HCT116 (cell line): ENCODE measurements around the gene DLG4. TPM values are rescaled to one million over a fixed set of nuclear protein-coding genes. Genes with fewer than 3 reads are reported as not detected.

ENCODE experiments used
- ATAC-seq: fragments of 200-7000 bp; cut with Tn5 transposase; 2 replicates; pipeline ENCODE4 v1.9.1; 2020; ENCODE audit warnings: mild to moderate bottlenecking, moderate library complexity
- BruUV-seq: library from RNA; stranded (reverse); fragments of 400-500 nt; replicated peaks from 2 replicates; lab custom pipeline; 2021; lab: Mats Ljungman, UMichigan
- CTCF ChIA-PET: fragments of 300-600 bp; sonication (Branson Sonifier 250); formaldehyde crosslinking; loops from one replicate; lab custom pipeline; 2021; ENCODE audit warnings: antibody characterized with exemption; lab: Charles Lee
- POLR2A ChIA-PET: fragments of 300-600, 350-600 bp; sonication (Branson Sonifier 250); formaldehyde crosslinking; loops from one replicate; lab custom pipeline; 2021; ENCODE audit warnings: antibody characterized with exemption; lab: Charles Lee
- RAD21 ChIA-PET, 2 experiments: fragments of 300-600 bp; sonication (Branson Sonifier 250); formaldehyde crosslinking; loops; one replicate each; lab custom pipeline; 2023; ENCODE audit warnings: low total read pairs in 2 of 2; ENCODE audit not compliant: uncharacterized antibody in 2 of 2, unreplicated experiment in 2 of 2, low non-redundant PET in 1 of 2; lab: Charles Lee
- DNase-seq: peaks from one replicate; pipeline ENCODE4 v3.0.0-alpha.2; 2010; ENCODE audit warnings: low read depth, low spot score
- H2AFZ ChIP-seq: fragments of 200-600 bp; shearing (Covaris generic), sonication (generic); 2 replicates; pipeline ENCODE4 v1.6.1; 2017; ENCODE audit warnings: low read depth, mixed run types, mixed read lengths, antibody characterized with exemption, low read length; ENCODE audit not compliant: poor library complexity, severe bottlenecking
- H3K27ac ChIP-seq: 2 replicates; pipeline ENCODE4 v1.5.1; 2012; ENCODE audit warnings: low read depth, low read length
- H3K27me3 ChIP-seq: fragments of 200-600 bp; sonication (generic); 2 replicates; pipeline ENCODE4 v1.6.1; 2016; ENCODE audit warnings: mixed run types, low read length, mixed read lengths; ENCODE audit not compliant: insufficient read depth
- H3K36me3 ChIP-seq, 2 experiments: fragments of 200-500 bp in 1 of 2; fragments of 200-600 bp in 1 of 2; sonication (Bioruptor generic) in 1 of 2; sonication (generic) in 1 of 2; 2 replicates each; pipeline versions ENCODE4 v1.5.1 to v1.6.1; 2014 to 2016; ENCODE audit warnings: low read length in 2 of 2, inconsistent platforms in 1 of 2, mixed read lengths in 1 of 2, mixed run types in 1 of 2; ENCODE audit not compliant: insufficient read depth in 2 of 2, control insufficient read depth in 1 of 2
- H3K4me1 ChIP-seq, 2 experiments: fragments of 200-600 bp in 1 of 2; sonication (generic) in 1 of 2; 2 replicates each; pipeline versions ENCODE4 v1.5.1 to v1.6.1; 2012 to 2017; ENCODE audit warnings: low read length in 2 of 2, inconsistent platforms in 1 of 2, mild to moderate bottlenecking in 1 of 2, mixed read lengths in 1 of 2, mixed run types in 1 of 2, moderate library complexity in 1 of 2; ENCODE audit not compliant: insufficient read depth in 2 of 2, control insufficient read depth in 1 of 2
- H3K4me2 ChIP-seq: fragments of 200-600 bp; sonication (generic); 2 replicates; pipeline ENCODE4 v1.6.1; 2017; ENCODE audit warnings: mixed run types, low read length, mixed read lengths
- H3K4me3 ChIP-seq, 2 experiments: fragments of 200-600 bp in 1 of 2; sonication (generic) in 1 of 2; replicated peaks in 1 of 2; 2 replicates each; pipeline ENCODE4 v1.5.1; 2011 to 2016; ENCODE audit warnings: low read length in 2 of 2, control low read depth in 1 of 2, low read depth in 1 of 2, mild to moderate bottlenecking in 1 of 2, mixed read lengths in 1 of 2, mixed run types in 1 of 2
- H3K79me2 ChIP-seq: fragments of 200-600 bp; sonication (generic); 2 replicates; pipeline ENCODE4 v1.6.1; 2017; ENCODE audit warnings: mild to moderate bottlenecking, mixed run types, low read length, moderate library complexity, mixed read lengths; ENCODE audit not compliant: insufficient read depth
- H3K9ac ChIP-seq: fragments of 200-600 bp; sonication (generic); 2 replicates; pipeline ENCODE4 v1.6.1; 2016; ENCODE audit warnings: low read length, mixed read lengths
- H3K9me2 ChIP-seq: fragments of 200-600 bp; sonication (generic), shearing (Covaris generic); 2 replicates; pipeline ENCODE4 v1.6.1; 2017; ENCODE audit warnings: mixed run types, mild to moderate bottlenecking, moderate library complexity; ENCODE audit not compliant: insufficient read depth
- H3K9me3 ChIP-seq, 2 experiments: fragments of 200-500 bp in 1 of 2; fragments of 200-600 bp in 1 of 2; sonication (Bioruptor generic) in 1 of 2; sonication (generic) in 1 of 2; 2 replicates each; pipeline ENCODE4 v1.6.1; 2014 to 2017; ENCODE audit warnings: low read length in 2 of 2, mixed read lengths in 2 of 2, inconsistent platforms in 1 of 2, low read depth in 1 of 2, mild to moderate bottlenecking in 1 of 2, mixed run types in 1 of 2, moderate library complexity in 1 of 2; ENCODE audit not compliant: control insufficient read depth in 1 of 2, insufficient read depth in 1 of 2
- H4K20me1 ChIP-seq: fragments of 200-600 bp; sonication (generic), shearing (Covaris generic); 2 replicates; pipeline ENCODE4 v1.6.1; 2017; ENCODE audit warnings: mixed run types, mild to moderate bottlenecking, moderate library complexity; ENCODE audit not compliant: insufficient read depth
- CBX3 ChIP-seq: IDR thresholded peaks from 2 replicates; pipeline ENCODE4 v1.6.1; 2012; ENCODE audit warnings: low read depth
- CEBPB ChIP-seq: IDR thresholded peaks from 2 replicates; pipeline ENCODE4 v1.6.1; 2012; ENCODE audit warnings: low read depth
- EGR1 ChIP-seq: IDR thresholded peaks from 2 replicates; pipeline ENCODE4 v1.6.1; 2012; ENCODE audit warnings: low read depth
- FOSL1 ChIP-seq: IDR thresholded peaks from 2 replicates; pipeline ENCODE4 v1.6.1; 2012; ENCODE audit warnings: low read depth
- JUND ChIP-seq: IDR thresholded peaks from 2 replicates; pipeline ENCODE4 v1.6.1; 2012
- POLR2A ChIP-seq: IDR thresholded peaks from 2 replicates; pipeline ENCODE4 v1.7.0; 2011; ENCODE audit warnings: borderline replicate concordance; ENCODE audit not compliant: insufficient read depth, insufficient read length; ENCODE audit errors: extremely low read depth
- POLR2AphosphoS5 ChIP-seq: IDR thresholded peaks from 2 replicates; pipeline ENCODE4 v1.6.1; 2011; ENCODE audit warnings: mild to moderate bottlenecking, low read depth, low read length, moderate library complexity
- RAD21 ChIP-seq: IDR thresholded peaks from 2 replicates; pipeline ENCODE4 v1.6.1; 2012; ENCODE audit warnings: low read depth, mild to moderate bottlenecking
- SIN3A ChIP-seq: IDR thresholded peaks from 2 replicates; pipeline ENCODE4 v1.6.1; 2012; ENCODE audit warnings: low read depth
- SP1 ChIP-seq: IDR thresholded peaks from 2 replicates; pipeline ENCODE4 v1.6.1; 2012; ENCODE audit warnings: low read depth
- SRF ChIP-seq: IDR thresholded peaks from 2 replicates; pipeline ENCODE4 v1.6.1; 2012; ENCODE audit warnings: low read depth
- TCF7L2 ChIP-seq: IDR thresholded peaks from 2 replicates; pipeline ENCODE4 v1.7.0; 2011; ENCODE audit warnings: borderline replicate concordance, inconsistent platforms; ENCODE audit not compliant: insufficient read depth, insufficient read length; ENCODE audit errors: extremely low read depth
- YY1 ChIP-seq: IDR thresholded peaks from 2 replicates; pipeline ENCODE4 v1.6.1; 2011; ENCODE audit warnings: low read length, low read depth, moderate library complexity, mild to moderate bottlenecking; ENCODE audit not compliant: insufficient replicate concordance; ENCODE audit errors: extremely low read depth
- ZBTB33 ChIP-seq: IDR thresholded peaks from 2 replicates; pipeline ENCODE4 v1.6.1; 2011; ENCODE audit warnings: mild to moderate bottlenecking, low read length, moderate library complexity; ENCODE audit not compliant: insufficient replicate concordance; ENCODE audit errors: extremely low read depth
- ZFX ChIP-seq: fragments of 450-650 bp; IDR thresholded peaks from 2 replicates; pipeline ENCODE4 v1.6.1; 2017
- ZNF274 ChIP-seq: fragments of 200-500 bp; sonication (Bioruptor generic); IDR thresholded peaks from 2 replicates; pipeline ENCODE4 v1.6.1; 2014; ENCODE audit warnings: mild to moderate bottlenecking, low read depth, low read length, inconsistent platforms
- intact Hi-C: fragments of 100-400 bp; cut with micrococcal nuclease; formaldehyde crosslinking; loops from 2 replicates; pipeline ENCODE4 v1.10.0; 2022
- total RNA-seq: library from RNA; stranded (reverse); gene quantifications from one replicate; pipeline ENCODE4 v1.2.1, GENCODE V29; 2021; ENCODE audit not compliant: unreplicated experiment
- TF ChIP-seq, protein P1 (sequence below): IDR thresholded peaks from 2 replicates; pipeline ENCODE4 v1.6.1; 2012
- TF ChIP-seq, protein P2 (sequence below): IDR thresholded peaks from 2 replicates; pipeline ENCODE4 v1.6.1; 2012; ENCODE audit warnings: low read depth
- TF ChIP-seq, protein P3 (sequence below): IDR thresholded peaks from 2 replicates; pipeline ENCODE4 v1.6.1; 2012

DLG4 gene
- total RNA-seq, 1 experiment from 2014 or later: 15.0 TPM

DNA sequence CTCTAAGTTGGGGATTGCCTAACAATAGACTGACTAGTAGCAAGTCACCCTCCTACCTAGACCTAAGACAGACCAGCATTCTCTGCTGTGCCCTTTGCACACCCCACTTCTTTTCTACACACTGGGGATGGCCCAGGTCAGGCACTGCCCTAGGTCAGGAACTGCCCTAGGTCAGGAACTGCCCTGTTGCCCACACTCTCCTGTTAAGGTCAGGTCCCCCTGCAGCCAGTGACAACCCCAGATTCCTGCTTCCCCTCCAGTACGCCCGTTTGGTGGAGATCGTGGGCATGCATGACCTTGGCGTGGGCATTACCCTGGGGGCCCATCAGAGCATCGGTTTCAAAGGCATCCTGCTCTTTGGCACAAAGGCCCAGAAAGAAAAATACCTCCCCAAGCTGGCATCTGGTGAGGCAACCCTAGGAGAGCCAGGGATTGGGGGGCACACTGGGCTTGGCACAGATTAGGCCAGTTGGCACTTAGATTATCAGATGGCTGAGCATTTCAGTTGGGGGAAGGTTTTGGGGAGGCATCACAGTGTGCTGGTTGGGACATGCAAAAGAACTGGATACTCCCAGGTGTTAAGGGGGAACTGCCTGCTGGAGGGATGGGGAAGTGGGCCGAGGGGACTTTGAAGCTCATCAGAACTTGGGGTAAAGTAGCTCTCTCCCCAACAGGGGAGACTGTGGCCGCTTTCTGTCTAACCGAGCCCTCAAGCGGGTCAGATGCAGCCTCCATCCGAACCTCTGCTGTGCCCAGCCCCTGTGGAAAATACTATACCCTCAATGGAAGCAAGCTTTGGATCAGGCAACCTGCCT lies 1.8 kb upstream of the DLG4 start:
- no peaks in the 10 kb centered on the region for H4K20me1 ChIP-seq
- peak overlapping the region; percentile 96 for H3K4me2 ChIP-seq
- POLR2A ChIA-PET: interaction anchor here (1.1 to 3.2 kb wide), 8 partner anchors 13 to 363 kb away, joined by 3 to 19 read pairs (median 9); partner anchors contain the start of genes DVL2, GABARAP and MPDU1
- no peak overlapping the region for H2AFZ ChIP-seq
- RAD21 ChIA-PET: interaction anchor here (0.6 to 1.2 kb wide), 6 partner anchors 15 to 189 kb away, joined by 3 to 7 read pairs (median 5); no protein-coding TSS in a partner anchor
- peaks cover 30 to 41% of the 10 kb centered on the region in 2 experiments; a peak in 3 of 4 replicates for H3K36me3 ChIP-seq
- peak overlapping the region; percentile 95 for H3K9ac ChIP-seq
- H3K27me3 ChIP-seq: no peaks in the 10 kb centered on the region
- H3K9me2 ChIP-seq: no peaks in the 10 kb centered on the region
- CTCF ChIA-PET: interaction anchor here (0.9 to 2.8 kb wide), 14 partner anchors 8 to 339 kb away, joined by 3 to 37 read pairs (median 5); partner anchors contain the start of genes GABARAP, NEURL4, PHF23 and SLC2A4
- no peaks in the 10 kb centered on the region for H3K9me3 ChIP-seq
- H3K4me3 ChIP-seq: peak overlapping the region; percentile 69 to 75
- TF ChIP-seq, protein P1, sequence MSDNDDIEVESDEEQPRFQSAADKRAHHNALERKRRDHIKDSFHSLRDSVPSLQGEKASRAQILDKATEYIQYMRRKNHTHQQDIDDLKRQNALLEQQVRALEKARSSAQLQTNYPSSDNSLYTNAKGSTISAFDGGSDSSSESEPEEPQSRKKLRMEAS: no peak
- TF ChIP-seq CBX3: no peak
- no peak for TF ChIP-seq JUND
- TF ChIP-seq, protein P2, sequence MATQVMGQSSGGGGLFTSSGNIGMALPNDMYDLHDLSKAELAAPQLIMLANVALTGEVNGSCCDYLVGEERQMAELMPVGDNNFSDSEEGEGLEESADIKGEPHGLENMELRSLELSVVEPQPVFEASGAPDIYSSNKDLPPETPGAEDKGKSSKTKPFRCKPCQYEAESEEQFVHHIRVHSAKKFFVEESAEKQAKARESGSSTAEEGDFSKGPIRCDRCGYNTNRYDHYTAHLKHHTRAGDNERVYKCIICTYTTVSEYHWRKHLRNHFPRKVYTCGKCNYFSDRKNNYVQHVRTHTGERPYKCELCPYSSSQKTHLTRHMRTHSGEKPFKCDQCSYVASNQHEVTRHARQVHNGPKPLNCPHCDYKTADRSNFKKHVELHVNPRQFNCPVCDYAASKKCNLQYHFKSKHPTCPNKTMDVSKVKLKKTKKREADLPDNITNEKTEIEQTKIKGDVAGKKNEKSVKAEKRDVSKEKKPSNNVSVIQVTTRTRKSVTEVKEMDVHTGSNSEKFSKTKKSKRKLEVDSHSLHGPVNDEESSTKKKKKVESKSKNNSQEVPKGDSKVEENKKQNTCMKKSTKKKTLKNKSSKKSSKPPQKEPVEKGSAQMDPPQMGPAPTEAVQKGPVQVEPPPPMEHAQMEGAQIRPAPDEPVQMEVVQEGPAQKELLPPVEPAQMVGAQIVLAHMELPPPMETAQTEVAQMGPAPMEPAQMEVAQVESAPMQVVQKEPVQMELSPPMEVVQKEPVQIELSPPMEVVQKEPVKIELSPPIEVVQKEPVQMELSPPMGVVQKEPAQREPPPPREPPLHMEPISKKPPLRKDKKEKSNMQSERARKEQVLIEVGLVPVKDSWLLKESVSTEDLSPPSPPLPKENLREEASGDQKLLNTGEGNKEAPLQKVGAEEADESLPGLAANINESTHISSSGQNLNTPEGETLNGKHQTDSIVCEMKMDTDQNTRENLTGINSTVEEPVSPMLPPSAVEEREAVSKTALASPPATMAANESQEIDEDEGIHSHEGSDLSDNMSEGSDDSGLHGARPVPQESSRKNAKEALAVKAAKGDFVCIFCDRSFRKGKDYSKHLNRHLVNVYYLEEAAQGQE: no peak
- no peak for TF ChIP-seq POLR2A
- TF ChIP-seq POLR2AphosphoS5: no peak; the same call in 1 of the 2 replicates
- no peak; the same call in 1 of the 2 replicates for TF ChIP-seq SIN3A
- TF ChIP-seq ZNF274: no peak
- TF ChIP-seq, protein P3, sequence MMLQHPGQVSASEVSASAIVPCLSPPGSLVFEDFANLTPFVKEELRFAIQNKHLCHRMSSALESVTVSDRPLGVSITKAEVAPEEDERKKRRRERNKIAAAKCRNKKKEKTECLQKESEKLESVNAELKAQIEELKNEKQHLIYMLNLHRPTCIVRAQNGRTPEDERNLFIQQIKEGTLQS: no peak
- no peak for TF ChIP-seq TCF7L2
- TF ChIP-seq FOSL1: no peak
- TF ChIP-seq CEBPB: no peak
- no peak for TF ChIP-seq EGR1
- no peak for TF ChIP-seq ZBTB33
- no peak for TF ChIP-seq SRF
- no peak for TF ChIP-seq YY1
- no peak for TF ChIP-seq ZFX
- TF ChIP-seq RAD21: no peak
- no peak for TF ChIP-seq SP1
- peaks cover 30% of the 10 kb centered on the region for H3K79me2 ChIP-seq
- H3K27ac ChIP-seq: peak overlapping the region; percentile 99
- ATAC-seq: no peak
- no peak for DNase-seq
- intact Hi-C loops: loop anchor here (2.0 kb wide), 1 partner anchor 75 kb away; no protein-coding TSS in a partner anchor
- H3K4me1 ChIP-seq: peaks cover 7 to 41% of the 10 kb centered on the region in 2 experiments; a peak in 3 of 4 replicates
- no TSS peak for BruUV-seq
